HS-27A (cell line): ENCODE results near the gene FBXW2.

Experiments
- DNase-seq: peaks from one replicate; pipeline ENCODE4 v3.0.0-alpha.2; 2012; ENCODE audit warnings: low read depth, missing footprints

Gene FBXW2

GRCh38 chr9:120742951-120743416 lies 50.2 kb downstream of the FBXW2 start:
- DNase-seq = no peak

DNA sequence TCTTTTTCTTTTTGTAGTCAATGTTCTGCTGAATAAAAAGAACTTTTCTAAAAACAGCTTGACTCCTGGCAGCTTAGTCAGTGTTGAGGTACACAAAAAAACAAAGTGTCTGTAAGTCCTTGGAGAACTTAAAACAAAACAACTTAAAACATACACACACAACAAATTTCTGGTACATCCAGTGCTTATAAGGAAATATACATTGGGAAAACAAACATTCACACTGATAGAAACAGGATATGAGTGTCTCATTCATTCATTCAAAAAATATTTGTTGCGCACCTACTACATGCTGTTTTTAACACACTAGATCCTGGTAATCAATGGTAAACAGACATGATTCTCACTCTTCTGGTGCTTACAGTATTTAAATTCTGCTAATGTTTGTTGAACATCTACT lies 51.5 kb downstream of the FBXW2 start:
- no peak for DNase-seq

DNA sequence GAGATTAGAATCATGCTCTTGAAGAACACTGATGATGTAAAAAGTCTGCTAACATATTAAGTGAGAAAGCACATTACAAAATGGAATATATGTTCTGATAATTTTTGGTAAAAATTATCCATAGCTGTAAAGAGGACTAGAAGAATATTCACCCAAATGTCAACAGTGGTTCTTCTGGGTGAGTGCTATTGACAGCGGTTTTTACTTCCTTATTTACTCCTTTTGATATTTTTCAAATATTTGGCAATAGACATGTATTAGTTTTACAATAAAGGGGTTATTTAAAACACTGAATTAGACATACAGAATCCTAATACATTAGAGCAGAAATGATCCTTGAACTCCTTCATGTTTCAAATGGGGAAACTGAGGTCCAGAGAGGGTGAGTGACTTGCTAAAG lies 52.0 kb downstream of the FBXW2 start:
- no peak for DNase-seq

- no peak for DNase-seq
Observed at GRCh38 chr9:120740132-120740531, 53.1 kb downstream of the FBXW2 start.

- no peak for DNase-seq
Observed at GRCh38 chr9:120737416-120738165, 55.6 kb downstream of the FBXW2 start.

- DNase-seq = no peak
Observed at GRCh38 chr9:120736881-120737280, 56.3 kb downstream of the FBXW2 start.

DNA sequence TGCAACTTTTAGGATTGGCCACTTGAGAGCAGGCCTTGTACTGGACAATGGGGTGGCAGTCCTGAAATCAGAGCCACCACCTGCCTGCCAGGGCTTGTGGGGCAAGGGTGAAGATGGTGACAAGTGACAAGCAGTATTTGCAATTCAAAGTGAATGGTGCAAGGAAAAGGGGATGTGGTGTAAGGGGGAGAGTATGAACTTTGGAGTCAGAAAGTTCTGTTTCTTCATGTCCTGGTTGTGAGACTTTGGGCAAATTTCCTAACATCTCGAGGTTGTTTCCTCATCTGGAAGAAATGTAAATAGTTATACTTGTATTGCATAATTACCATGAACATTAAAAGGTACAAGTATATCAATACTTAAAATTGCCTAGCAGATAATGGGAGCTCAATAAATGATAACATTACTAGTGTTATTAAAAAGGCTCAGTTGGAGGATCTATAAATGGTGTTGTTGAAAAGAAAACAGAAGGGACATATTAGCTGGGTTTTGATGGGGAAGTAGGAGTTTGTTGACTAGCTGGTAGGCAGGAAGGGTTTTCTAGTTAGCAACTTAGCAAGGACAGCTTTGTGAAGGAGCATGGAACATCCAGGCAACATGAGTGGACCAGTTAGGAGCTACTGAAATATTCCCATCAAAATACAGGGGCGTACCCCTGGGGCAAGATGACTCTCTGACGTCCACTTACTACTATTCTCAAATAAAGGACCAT lies 57.6 kb downstream of the FBXW2 start:
- no peak for DNase-seq

- DNase-seq = no peak
Observed at GRCh38 chr9:120734607-120735410, 58.4 kb downstream of the FBXW2 start.

DNA sequence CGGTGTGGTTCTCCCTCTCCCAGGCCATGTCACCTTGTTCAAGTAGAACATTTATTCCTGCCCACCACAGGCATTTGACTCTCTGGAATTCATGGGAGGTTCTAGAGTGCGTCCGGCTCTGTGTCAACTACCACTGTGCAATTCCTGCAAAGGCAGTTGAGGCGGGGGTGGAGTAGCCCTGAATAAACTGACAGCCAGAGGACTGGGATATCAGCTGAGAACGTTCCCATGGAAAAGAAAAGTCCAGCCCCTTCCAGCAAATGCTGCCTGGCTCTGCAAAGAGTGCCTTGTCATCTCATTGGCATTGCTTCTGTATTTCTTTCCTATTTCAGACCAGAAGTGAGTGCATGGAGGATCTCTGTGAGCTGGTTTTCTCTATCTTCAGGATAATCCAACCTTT lies 60.0 kb downstream of the FBXW2 start:
- DNase-seq = no peak

GRCh38 chr9:120730654-120731514 lies 62.3 kb downstream of the FBXW2 start:
- DNase-seq = peak; percentile 86

- no peak for DNase-seq
Observed at GRCh38 chr9:120729791-120730241, 63.4 kb downstream of the FBXW2 start.

DNA sequence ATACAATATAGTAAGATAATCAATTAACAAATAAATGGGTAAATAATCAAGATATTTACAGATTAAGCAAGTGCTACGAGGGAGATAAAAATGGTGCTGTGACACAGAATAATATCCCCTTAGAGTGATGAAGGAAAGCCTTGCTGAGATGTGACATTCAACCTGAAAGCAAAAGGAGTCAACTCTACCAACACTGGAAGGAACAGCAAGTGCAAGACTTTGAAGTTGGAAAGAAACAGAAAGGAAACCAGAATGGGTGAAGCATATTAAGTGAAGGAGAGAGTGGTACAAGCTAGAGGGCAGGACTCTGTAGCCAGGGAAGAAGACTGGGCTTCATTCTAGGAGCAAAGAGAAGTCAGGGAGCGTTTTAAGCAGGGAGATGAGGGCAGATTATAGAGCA lies 66.7 kb downstream of the FBXW2 start:
- no peak for DNase-seq

GRCh38 chr9:120725907-120726306 lies 67.3 kb downstream of the FBXW2 start:
- no peak for DNase-seq

- DNase-seq = no peak
Observed at GRCh38 chr9:120724757-120725400, 68.3 kb downstream of the FBXW2 start.

GRCh38 chr9:120723565-120723964 lies 69.7 kb downstream of the FBXW2 start:
- DNase-seq = no peak

DNA sequence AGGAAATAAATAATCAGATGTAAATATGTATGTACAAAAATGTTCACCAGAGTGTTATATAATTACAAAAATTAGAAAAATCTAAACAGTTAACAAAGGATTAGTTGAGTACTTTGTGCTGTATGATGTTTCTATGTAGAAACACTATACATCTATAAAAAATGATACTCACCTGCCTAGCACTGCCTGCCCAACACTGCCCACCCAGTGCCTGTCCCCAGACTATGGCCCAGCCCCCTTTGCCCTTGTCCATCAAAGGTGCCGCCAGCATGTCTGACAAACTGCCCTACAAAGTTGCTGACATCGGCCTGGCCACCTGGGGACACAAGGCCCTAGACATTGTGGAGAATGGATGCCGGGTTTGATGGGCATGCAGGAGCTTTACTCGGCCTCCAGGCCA lies 72.8 kb downstream of the FBXW2 start:
- no peak for DNase-seq

GRCh38 chr9:120718316-120718715 lies 74.9 kb downstream of the FBXW2 start:
- DNase-seq = no peak

DNA sequence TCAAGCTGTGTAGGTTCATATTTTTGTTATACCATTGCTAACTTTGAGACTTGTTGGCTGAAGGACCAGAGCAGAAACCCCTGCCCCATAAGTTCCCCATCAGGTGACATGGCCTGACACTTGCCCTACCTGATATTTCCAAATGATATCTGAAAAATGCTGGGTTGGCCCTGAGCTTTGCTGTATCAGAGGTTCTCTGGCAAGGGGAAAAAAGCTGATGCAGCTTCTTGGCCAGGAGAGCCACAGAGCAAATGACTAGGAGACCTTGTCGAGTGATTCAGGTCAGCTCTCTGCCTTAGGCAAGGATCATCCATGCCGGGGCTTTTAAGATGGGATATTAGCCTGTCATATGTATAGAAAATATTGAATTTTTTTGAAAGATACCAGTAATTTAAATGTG lies 76.0 kb downstream of the FBXW2 start:
- no peak for DNase-seq

DNA sequence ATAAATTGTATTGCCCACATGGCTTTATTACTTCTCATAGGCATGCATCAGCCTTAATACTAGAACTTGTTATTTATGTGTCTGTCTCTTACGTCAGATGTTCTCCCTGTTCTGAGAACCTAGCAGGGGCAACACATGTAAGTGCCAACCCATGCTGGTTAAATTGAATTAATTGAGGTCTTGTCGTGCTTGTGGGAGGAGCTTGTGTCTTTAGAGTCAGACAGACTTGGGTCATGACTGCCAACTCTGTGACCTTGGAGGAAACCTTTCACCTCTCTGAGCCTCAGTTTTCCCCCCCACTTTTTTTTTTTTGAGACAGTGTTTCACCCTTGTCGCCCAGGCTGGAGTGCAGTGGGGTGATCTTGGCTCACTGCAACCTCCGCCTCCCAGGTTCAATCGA lies 76.7 kb downstream of the FBXW2 start:
- no peak for DNase-seq

- no peak for DNase-seq
Observed at GRCh38 chr9:120715389-120715924, 77.8 kb downstream of the FBXW2 start.

DNA sequence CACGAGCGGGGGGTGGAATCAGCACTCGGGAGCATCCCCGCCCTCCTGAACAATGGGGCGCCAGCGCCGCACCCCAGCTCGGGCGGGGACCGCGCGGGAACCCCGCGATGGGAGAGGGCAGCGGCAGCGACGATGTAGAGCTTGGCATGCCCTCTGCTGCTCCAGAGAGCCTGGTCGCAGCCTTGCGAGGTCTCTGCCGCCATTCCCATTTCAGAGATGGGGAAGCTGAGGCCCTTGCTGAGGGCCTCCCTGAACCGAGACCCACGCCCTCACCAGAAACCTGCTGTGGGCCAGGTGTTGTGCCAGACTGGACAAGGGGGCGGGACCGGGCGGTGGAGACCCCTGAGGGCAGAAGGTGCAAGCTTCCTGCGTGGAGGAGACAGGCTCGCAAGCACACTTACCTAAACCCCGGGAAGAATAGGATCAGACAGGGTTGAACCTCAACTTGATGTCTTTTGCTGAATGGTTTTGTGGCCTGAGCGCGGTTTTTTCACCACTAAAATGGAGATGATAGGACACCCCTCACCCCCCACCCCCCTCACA lies 78.3 kb downstream of the FBXW2 start:
- DNase-seq = no peak
